OCI-LY3 (cell line): ENCODE measurements around the gene CFAP221.

Experiments used
- H2AFZ ChIP-seq: fragments of 200-600, 300-600 bp; shearing (Covaris generic); 2 replicates; pipeline ENCODE4 v1.6.0; 2014; ENCODE audit warnings: antibody characterized with exemption, low read depth, low read length
- H3K27ac ChIP-seq: fragments of 200-600, 300-600 bp; sonication (generic); 2 replicates; pipeline ENCODE4 v1.5.1; 2014; ENCODE audit warnings: mild to moderate bottlenecking, low read length, moderate library complexity, mixed read lengths
- H3K27me3 ChIP-seq: fragments of 200-600, 300-600 bp; sonication (generic); 2 replicates; pipeline ENCODE4 v1.6.1; 2014; ENCODE audit warnings: low read depth, low read length, mixed read lengths
- H3K36me3 ChIP-seq: fragments of 200-600, 300-600 bp; sonication (generic); replicated peaks from 2 replicates; pipeline ENCODE3; 2014; ENCODE audit warnings: low read depth, low read length, mixed read lengths
- H3K4me1 ChIP-seq: fragments of 300-600, 200-600 bp; sonication (generic); 2 replicates; pipeline ENCODE4 v1.6.1; 2014; ENCODE audit warnings: low read length, mixed read lengths
- H3K4me2 ChIP-seq: fragments of 200-600, 300-600 bp; sonication (generic); 2 replicates; pipeline ENCODE4 v1.6.1; 2014; ENCODE audit warnings: low read length, mixed read lengths
- H3K4me3 ChIP-seq: fragments of 300-600, 200-600 bp; sonication (generic); 2 replicates; pipeline ENCODE4 v1.5.1; 2014; ENCODE audit warnings: antibody characterized with exemption, mild to moderate bottlenecking, low read length, moderate library complexity
- H3K79me2 ChIP-seq: fragments of 300-600, 200-600 bp; shearing (Covaris generic); 2 replicates; pipeline ENCODE4 v1.6.1; 2014; ENCODE audit warnings: mild to moderate bottlenecking, low read length, mixed read lengths
- H3K9ac ChIP-seq: fragments of 300-600, 200-600 bp; shearing (Covaris generic); 2 replicates; pipeline ENCODE4 v1.6.0; 2014; ENCODE audit warnings: mild to moderate bottlenecking, low read length, moderate library complexity
- H3K9me3 ChIP-seq: fragments of 200-600, 300-600 bp; shearing (Covaris generic); 2 replicates; pipeline ENCODE4 v1.6.1; 2014; ENCODE audit warnings: low read length, mixed read lengths; ENCODE audit not compliant: insufficient read depth
- H4K20me1 ChIP-seq: fragments of 200-600, 300-600 bp; sonication (generic); 2 replicates; pipeline ENCODE4 v1.6.1; 2016; ENCODE audit warnings: low read length, mixed read lengths; ENCODE audit not compliant: insufficient read depth
- CTCF ChIP-seq: fragments of 200-600, 300-600 bp; sonication (generic); IDR thresholded peaks from 2 replicates; pipeline ENCODE4 v1.5.1; 2014; ENCODE audit warnings: antibody characterized with exemption, low read length, low read depth
- EZH2phosphoT487 ChIP-seq: fragments of 200-600 bp; shearing (Covaris generic); IDR thresholded peaks from 2 replicates; pipeline ENCODE4 v1.6.1; 2018; ENCODE audit warnings: antibody characterized with exemption, mixed run types, low read depth

The CFAP221 gene

GRCh38 chr2:119574864-119575263, 30.6 kb downstream of the CFAP221 start:
- no peak overlapping the region for H3K4me2 ChIP-seq
- H3K9me3 ChIP-seq, result no peaks in the 10 kb centered on the region
- H3K36me3 ChIP-seq, result no peaks in the 10 kb centered on the region
- H2AFZ ChIP-seq, result no peak overlapping the region
- TF ChIP-seq CTCF (no peak), EZH2phosphoT487 (no peak)
- H3K27me3 ChIP-seq, result peaks cover 53% of the 10 kb centered on the region
- no peaks in the 10 kb centered on the region for H3K79me2 ChIP-seq
- H3K9ac ChIP-seq, result no peak overlapping the region
- H3K4me3 ChIP-seq, result no peak overlapping the region
- peaks cover 42% of the 10 kb centered on the region for H3K4me1 ChIP-seq
- H3K27ac ChIP-seq, result no peak overlapping the region
- H4K20me1 ChIP-seq, result peaks cover 4% of the 10 kb centered on the region; the same call in 1 of the 2 replicates

- H3K79me2 ChIP-seq, result no peaks in the 10 kb centered on the region
- H3K4me2 ChIP-seq, result no peak overlapping the region
- H3K27ac ChIP-seq, result no peak overlapping the region
- peaks cover 47% of the 10 kb centered on the region for H3K27me3 ChIP-seq
- H3K4me1 ChIP-seq, result peaks cover 42% of the 10 kb centered on the region
- no peak overlapping the region for H2AFZ ChIP-seq
- no peak overlapping the region for H3K9ac ChIP-seq
- H3K36me3 ChIP-seq, result no peaks in the 10 kb centered on the region
- no peaks in the 10 kb centered on the region for H3K9me3 ChIP-seq
- H3K4me3 ChIP-seq, result no peak overlapping the region
- H4K20me1 ChIP-seq, result peaks cover 4% of the 10 kb centered on the region; the same call in 1 of the 2 replicates
- TF ChIP-seq EZH2phosphoT487, result no peak
- no peak for TF ChIP-seq CTCF
Observed at GRCh38 chr2:119575439-119575838, 31.2 kb downstream of the CFAP221 start.

- Histone ChIP-seq H2AFZ (no peak overlapping the region), H3K4me3 (no peak overlapping the region), H3K9me3 (no peaks in the 10 kb centered on the region), H3K27ac (no peak overlapping the region), H3K27me3 (peaks cover 32% of the 10 kb centered on the region), H3K79me2 (no peaks in the 10 kb centered on the region), H3K4me1 (peaks cover 8% of the 10 kb centered on the region), H3K9ac (no peak overlapping the region), H3K36me3 (no peaks in the 10 kb centered on the region), H4K20me1 (no peaks in the 10 kb centered on the region), H3K4me2 (no peak overlapping the region)
- no peak for TF ChIP-seq CTCF
- TF ChIP-seq EZH2phosphoT487, result no peak
Observed at GRCh38 chr2:119579424-119580295, 35.4 kb downstream of the CFAP221 start.

- Histone ChIP-seq H3K9ac (no peak overlapping the region), H3K27ac (no peak overlapping the region), H3K79me2 (no peaks in the 10 kb centered on the region), H3K36me3 (no peaks in the 10 kb centered on the region), H3K4me1 (no peaks in the 10 kb centered on the region), H3K4me2 (no peak overlapping the region), H4K20me1 (no peaks in the 10 kb centered on the region), H3K9me3 (no peaks in the 10 kb centered on the region), H2AFZ (no peak overlapping the region), H3K4me3 (no peak overlapping the region), H3K27me3 (peaks cover 30% of the 10 kb centered on the region)
- no peak for TF ChIP-seq CTCF
- TF ChIP-seq EZH2phosphoT487, result no peak
Observed at GRCh38 chr2:119580550-119581072, 36.4 kb downstream of the CFAP221 start.
